NCI-H2171 treated with DMSO at 0.1 percent for 48 hours (cell line): Measurements from ENCODE around the gene KIAA1217.

Source experiments
- DNase-seq: peaks from one replicate; lab custom pipeline; 2025; lab: John Stamatoyannopoulos, UW

Gene KIAA1217

DNA sequence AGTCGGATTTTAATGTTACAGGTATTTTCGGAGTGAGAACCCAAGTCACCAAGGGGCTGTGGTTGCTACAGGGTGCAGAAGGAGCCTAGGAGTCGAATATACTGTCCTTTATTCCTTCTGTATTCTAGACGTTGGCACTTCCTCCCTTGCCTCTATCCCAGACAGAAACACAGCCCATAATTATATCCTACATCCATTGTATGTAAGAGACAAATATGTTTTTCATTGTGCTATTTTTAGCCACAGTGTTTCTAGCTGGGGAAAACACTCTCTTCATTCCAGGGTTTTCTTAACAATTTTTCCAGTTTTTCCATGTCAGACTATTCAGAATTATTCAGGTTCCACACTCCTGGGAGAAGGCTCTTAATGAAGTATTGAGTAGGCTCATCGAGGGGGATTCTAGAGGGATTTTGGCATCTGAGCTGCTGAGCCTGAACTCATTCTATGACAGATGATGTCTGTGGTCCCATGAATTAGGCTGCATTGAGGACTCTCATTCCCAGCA lies 32.6 kb downstream of the KIAA1217 start:
- no peak for DNase-seq

- no peak for DNase-seq
Observed at GRCh38 chr10:24242562-24242961, 33.6 kb downstream of the KIAA1217 start.

- no peak for DNase-seq
Observed at GRCh38 chr10:24246365-24246764, 37.4 kb downstream of the KIAA1217 start.

DNA sequence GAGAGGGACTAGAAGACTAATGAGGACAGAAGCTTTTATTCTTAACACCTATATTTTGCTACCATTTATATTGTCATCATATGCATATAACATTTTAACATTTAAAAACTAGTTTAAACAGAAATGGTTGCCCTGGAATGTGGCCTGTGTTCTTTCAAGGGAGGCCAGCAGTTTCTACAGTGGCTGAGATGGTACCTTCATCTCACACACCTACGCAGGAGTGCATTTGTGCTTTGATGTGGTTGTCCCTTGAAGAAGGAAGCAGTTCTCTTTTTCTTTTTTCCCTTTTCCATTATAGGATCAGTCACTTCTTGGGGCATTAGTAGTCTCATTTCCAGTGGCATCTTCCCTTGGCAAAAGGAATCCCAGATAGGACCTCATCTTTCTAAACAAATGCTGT lies 38.9 kb downstream of the KIAA1217 start:
- DNase-seq = no peak

DNA sequence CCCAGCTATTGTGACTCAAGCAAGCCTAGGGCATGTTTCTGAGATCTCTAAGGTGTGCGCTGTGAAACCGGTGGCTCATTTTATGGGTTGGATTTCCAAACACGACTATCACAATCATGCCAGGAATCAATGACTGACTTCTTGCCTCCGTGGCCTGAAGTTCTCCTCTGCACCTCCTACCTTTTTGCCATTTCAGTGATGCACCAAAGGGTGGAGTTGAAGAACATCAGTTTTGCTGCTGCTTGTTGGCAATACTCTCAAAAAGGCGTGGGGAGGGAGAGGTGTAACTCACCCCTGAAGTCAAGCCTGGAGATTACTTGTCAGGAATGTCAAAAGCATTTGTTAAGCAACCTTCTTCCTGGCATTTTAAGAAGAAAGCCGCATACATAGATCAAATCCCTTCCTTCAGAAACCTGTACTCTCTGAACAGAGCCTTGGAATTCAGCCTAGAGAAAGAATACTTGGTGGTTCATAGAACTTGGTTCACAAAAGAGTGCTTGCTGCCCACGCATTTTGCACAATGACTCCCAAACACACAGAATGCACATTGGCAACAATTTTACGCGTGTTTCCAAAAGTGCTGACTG lies 41.0 kb downstream of the KIAA1217 start:
- DNase-seq = no peak

- peak; percentile 4 for DNase-seq
Observed at GRCh38 chr10:24251547-24251946, 42.6 kb downstream of the KIAA1217 start.

- no peak for DNase-seq
Observed at GRCh38 chr10:24254180-24254579, 45.2 kb downstream of the KIAA1217 start.

- DNase-seq = no peak
Observed at GRCh38 chr10:24255115-24255880, 46.4 kb downstream of the KIAA1217 start.

- DNase-seq = peak; percentile 86
Observed at GRCh38 chr10:24255881-24256311, 47.0 kb downstream of the KIAA1217 start.

GRCh38 chr10:24256619-24257107 lies 47.7 kb downstream of the KIAA1217 start:
- no peak for DNase-seq

- no peak for DNase-seq
Observed at GRCh38 chr10:24257588-24257987, 48.6 kb downstream of the KIAA1217 start.

DNA sequence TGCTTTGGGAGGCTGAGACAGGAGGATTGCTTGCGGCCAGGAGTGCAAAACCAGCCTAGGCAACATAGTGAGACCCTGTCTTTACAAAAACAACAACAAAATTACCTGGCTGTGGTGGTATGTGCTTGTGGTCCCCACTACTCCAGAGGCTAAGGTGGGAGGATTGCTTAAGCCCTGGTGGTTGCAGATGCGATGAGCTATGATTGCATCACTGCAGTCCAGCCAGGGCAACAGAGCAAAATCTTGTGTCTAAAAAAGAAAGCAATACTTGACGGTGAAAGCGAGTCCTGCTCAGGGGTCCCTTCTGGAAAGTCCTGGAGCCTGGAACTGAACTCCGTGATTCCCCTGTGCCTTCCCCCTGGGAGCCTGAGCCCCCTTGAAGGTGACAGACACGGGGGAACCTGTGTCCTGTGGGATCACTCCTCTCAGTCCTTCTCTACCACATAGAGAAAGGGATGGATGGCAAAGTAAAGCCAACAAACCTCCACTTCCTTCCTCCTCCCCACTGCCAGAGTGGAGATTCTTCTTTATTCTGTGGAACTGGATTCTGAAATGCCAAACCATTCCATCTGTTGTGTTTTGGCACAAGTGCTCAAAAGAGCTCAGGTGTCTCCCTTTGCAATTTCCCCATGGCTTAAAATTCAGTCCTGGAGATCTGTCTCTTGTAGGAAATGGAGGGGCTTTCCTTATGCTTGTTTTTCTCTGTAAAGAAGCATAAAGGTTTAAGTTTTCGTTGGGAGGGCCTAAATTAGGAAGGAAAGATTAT lies 50.6 kb downstream of the KIAA1217 start:
- peak; percentile 69 for DNase-seq

DNA sequence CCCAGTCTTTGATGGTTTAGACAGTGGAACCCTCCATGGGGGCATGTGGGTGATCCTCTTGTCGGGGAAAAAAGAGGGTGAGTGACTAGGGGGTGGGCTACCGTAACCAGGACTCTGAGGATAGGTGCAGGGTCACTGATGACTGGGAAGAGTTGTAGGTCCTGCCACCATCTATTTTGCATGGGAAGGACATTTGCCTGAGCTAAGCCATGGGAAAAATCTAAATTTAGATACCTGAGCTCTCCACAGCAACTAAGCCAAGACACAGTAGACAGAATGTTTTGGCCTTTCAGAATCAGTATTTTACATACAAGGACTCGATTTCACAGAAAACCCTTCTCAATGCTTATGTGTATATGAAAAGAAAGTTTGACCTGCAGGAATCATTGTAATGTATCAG lies 52.7 kb downstream of the KIAA1217 start:
- DNase-seq = no peak

- DNase-seq = no peak
Observed at GRCh38 chr10:24262929-24263590, 54.1 kb downstream of the KIAA1217 start.

GRCh38 chr10:24269476-24269875 lies 60.5 kb downstream of the KIAA1217 start:
- DNase-seq = no peak

GRCh38 chr10:24272374-24272773 lies 63.4 kb downstream of the KIAA1217 start:
- DNase-seq = no peak

DNA sequence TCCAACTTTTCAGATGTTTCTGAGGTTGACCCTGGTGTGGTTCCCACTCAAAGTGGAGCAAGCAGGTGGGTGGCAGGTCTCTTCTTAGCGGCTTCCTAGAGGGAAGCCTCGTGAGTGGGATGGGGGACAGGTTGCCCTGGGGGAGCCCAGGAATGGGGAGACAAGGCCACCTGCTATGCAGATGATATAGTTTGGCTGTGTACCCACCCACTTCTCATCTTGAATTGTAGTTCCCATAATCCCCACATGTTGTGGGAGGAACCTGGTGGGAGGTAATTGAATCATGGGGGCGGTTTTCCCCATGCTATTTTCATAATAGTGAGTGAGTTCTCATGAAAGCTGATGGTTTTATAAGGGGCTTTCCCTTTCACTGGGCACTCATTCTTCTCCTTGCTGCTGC lies 68.3 kb downstream of the KIAA1217 start:
- DNase-seq = no peak

GRCh38 chr10:24277771-24278170 lies 68.8 kb downstream of the KIAA1217 start:
- DNase-seq = no peak

DNA sequence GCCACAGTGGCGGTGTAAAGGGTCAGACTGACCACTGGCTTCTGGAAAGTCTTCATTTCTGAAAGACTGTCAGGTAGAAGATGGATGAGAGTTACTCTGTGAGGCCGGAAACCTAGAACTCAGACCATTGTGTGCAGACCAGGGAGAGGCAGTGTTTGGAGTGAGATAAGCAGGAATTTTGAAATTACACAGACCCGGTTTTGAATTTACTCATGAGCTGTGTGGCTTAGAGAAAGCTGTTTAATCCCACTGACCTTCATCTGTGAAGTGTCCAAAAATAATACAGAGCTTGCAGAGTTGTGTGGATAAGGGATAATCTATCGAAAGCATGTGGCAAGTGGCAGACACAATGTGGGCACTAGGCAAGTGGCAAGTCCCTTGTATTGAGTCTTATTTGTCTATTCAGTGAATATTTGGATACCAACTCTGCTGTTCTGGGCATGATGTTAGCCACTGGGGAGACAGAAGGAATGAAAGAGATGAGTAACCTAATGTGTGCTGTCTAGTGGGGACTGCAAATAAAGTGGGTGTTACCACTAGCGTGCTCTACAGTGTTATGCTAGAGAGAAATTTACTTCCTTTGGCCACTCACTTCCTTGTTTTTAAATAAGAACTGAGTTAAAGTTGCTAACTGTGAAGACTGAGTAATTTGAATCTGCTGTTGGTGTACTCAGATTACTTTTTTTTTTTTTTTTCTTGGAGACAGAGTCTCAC lies 69.4 kb downstream of the KIAA1217 start:
- DNase-seq = no peak

DNA sequence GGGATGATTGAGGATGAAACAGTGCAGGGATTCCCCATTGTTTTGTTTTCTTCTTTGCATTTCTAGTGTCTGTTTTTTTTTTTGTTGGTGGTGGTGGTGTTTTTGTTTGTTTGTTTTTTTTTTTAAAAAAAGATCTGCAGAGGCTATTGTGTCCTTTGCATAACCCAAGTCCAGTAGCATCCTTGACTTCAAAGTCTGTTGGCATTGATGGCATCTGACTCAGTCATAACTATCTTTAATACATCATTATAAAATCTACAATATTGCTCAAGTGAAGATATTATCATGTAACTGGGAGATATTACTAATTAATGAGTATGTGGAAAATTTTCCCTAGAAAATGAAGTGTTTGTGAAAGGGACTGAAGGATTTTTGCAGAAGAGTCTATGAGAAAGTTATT lies 70.2 kb downstream of the KIAA1217 start:
- no peak for DNase-seq

DNA sequence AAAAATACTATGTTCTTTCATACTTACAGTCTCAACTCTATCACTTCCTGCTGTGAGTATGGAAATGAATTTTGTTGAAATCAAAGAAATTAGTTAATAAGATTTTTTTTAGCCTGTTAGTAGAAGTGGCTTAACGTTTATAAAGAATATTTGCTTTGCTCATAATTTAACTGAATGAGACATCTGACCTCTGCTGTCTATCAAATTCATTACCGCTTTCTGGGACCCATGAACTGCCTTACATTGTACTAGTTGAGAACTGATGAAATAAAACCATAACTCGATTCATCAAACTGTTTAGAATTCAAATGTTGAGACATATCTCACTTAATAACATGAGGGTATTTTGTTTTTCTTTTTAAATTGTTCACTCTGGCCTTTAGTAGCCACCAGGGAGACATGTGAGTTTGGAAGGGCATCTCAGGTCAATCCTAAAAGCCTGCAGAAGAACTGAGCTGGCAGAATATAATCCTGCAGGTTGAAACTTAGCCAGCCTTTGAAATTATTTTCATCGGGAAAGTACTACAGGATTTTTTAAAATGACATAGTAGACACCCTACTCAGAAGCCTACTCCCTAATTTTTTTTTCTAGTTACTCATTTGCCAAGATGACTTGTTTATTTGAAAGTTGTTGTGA lies 78.7 kb downstream of the KIAA1217 start:
- no peak for DNase-seq
